ENCODE data around the gene TOMT.

GRCh38 chr11:72058416-72059034 lies 47.2 kb upstream of the TOMT start:
- TF ChIP-seq CTCF (IDR thresholded peaks at IDR 0.05; ENCODE audit: insufficient read depth, low read depth, low read length): no peak
- no peak for TF ChIP-seq EZH2 (IDR thresholded peaks at IDR 0.05; ENCODE audit: insufficient read depth, low read length)

All from astrocyte (in vitro differentiated cells and primary cell).